ENCODE data around the gene TMEM38B.
"Not testable (repeated sequence)": the region's sequence is repeated elsewhere in the genome, so short reads cannot be mapped to it uniquely, and the experiment has no call there.

TMEM38B gene

GRCh38 chr9:105714020-105714331 lies 19.6 kb downstream of the TMEM38B start:
- peaks cover 2% of the 10 kb centered on the region; the same call in 1 of the 2 replicates for H3K36me3 ChIP-seq (replicated peaks)
- H3K4me1 ChIP-seq: no peaks in the 10 kb centered on the region
- in situ Hi-C loops (cut with MboI; ENCODE audit: low sequenced_read_pairs): no loop called here
- H3K9me3 ChIP-seq: no peaks in the 10 kb centered on the region
- H3K4me3 ChIP-seq: no peak overlapping the region
- DNase-seq (ENCODE audit: low spot score in 2 of 2): no peak
- no peaks in the 10 kb centered on the region for H3K27me3 ChIP-seq (ENCODE audit: low read depth)

- H3K4me3 ChIP-seq: no peak overlapping the region
- no peaks in the 10 kb centered on the region for H3K4me1 ChIP-seq
- H3K36me3 ChIP-seq (replicated peaks): 0 out of 2 replicates have a peak, but pooled peaks cover 2% of the 10 kb centered on the region
- DNase-seq (ENCODE audit: low spot score in 2 of 2): no peak
- in situ Hi-C loops (cut with MboI; ENCODE audit: low sequenced_read_pairs): no loop called here
- no peaks in the 10 kb centered on the region for H3K9me3 ChIP-seq
- no peaks in the 10 kb centered on the region for H3K27me3 ChIP-seq (ENCODE audit: low read depth)
Measured at GRCh38 chr9:105716146-105716545, 21.8 kb downstream of the TMEM38B start.

- no peaks in the 10 kb centered on the region for H3K9me3 ChIP-seq
- no peak overlapping the region for H3K4me3 ChIP-seq
- H3K36me3 ChIP-seq (replicated peaks): 0 out of 2 replicates have a peak, but pooled peaks cover 3% of the 10 kb centered on the region
- no peak for DNase-seq (ENCODE audit: low spot score in 2 of 2)
- in situ Hi-C loops (cut with MboI; ENCODE audit: low sequenced_read_pairs): no loop called here
- H3K4me1 ChIP-seq: no peaks in the 10 kb centered on the region
- no peaks in the 10 kb centered on the region for H3K27me3 ChIP-seq (ENCODE audit: low read depth)
Measured at GRCh38 chr9:105722099-105722498, 27.8 kb downstream of the TMEM38B start.

- no peaks in the 10 kb centered on the region for H3K27me3 ChIP-seq (ENCODE audit: low read depth)
- no peaks in the 10 kb centered on the region for H3K4me1 ChIP-seq
- no peak for DNase-seq (ENCODE audit: low spot score in 2 of 2)
- H3K4me3 ChIP-seq: no peak overlapping the region
- peaks cover 6% of the 10 kb centered on the region; the same call in 1 of the 2 replicates for H3K36me3 ChIP-seq (replicated peaks)
- no peaks in the 10 kb centered on the region for H3K9me3 ChIP-seq
- in situ Hi-C loops (cut with MboI; ENCODE audit: low sequenced_read_pairs): no loop called here
Measured at GRCh38 chr9:105725370-105725769, 31.0 kb downstream of the TMEM38B start.

DNA sequence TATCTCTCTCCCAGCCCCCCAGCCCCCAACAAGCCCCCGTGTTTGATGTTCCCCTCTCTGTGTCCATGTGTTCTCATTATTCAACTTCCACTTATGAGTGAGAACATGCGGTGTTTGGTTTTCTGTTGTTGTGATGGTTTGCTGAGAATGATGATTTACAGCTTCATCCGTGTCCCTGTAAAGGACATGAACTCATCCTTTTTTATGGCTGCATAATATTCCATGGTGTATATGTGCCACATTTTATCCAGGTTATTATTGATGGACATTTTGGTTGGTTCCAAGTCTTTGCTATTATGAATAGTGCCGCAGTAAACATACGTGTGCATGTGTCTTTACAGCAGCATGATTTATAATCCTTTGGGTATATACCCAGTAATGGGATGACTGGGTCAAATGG lies 33.9 kb downstream of the TMEM38B start:
- H3K9me3 ChIP-seq; in situ Hi-C loops (cut with MboI; ENCODE audit: low sequenced_read_pairs); DNase-seq (ENCODE audit: low spot score in 2 of 2); H3K4me1 ChIP-seq; H3K36me3 ChIP-seq (replicated peaks); H3K4me3 ChIP-seq; H3K27me3 ChIP-seq (ENCODE audit: low read depth): not testable (repeated sequence)

- H3K36me3 ChIP-seq (replicated peaks); H3K9me3 ChIP-seq; H3K4me1 ChIP-seq; H3K27me3 ChIP-seq (ENCODE audit: low read depth); DNase-seq (ENCODE audit: low spot score in 2 of 2); in situ Hi-C loops (cut with MboI; ENCODE audit: low sequenced_read_pairs); H3K4me3 ChIP-seq: not testable (repeated sequence)
Measured at GRCh38 chr9:105731420-105731819, 37.1 kb downstream of the TMEM38B start.

DNA sequence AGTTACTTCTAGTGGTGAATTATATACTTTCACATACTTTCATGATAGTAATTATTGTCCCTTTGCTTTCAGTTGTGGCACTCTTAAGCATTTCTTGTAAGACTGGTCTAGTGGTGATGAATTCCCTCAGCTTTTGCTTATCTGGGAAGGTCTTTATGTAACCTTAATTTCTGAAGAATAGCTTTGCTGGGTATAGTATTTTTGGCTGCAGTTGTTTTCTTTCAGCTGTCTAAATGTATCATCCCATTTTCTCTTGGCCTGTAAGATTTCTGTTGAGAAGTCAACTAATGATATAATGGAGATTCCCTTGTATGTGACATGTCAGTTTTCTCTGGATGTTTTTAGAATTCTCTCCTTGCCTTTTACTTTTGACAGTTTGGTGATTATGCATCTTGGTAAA lies 41.0 kb downstream of the TMEM38B start:
- peaks cover 4% of the 10 kb centered on the region; the same call in 1 of the 2 replicates for H3K9me3 ChIP-seq
- H3K36me3 ChIP-seq (replicated peaks): no peaks in the 10 kb centered on the region; the same call in 1 of the 2 replicates
- H3K4me1 ChIP-seq: no peaks in the 10 kb centered on the region
- in situ Hi-C loops (cut with MboI; ENCODE audit: low sequenced_read_pairs): no loop called here
- H3K4me3 ChIP-seq: no peak overlapping the region
- H3K27me3 ChIP-seq (ENCODE audit: low read depth): no peaks in the 10 kb centered on the region
- no peak for DNase-seq (ENCODE audit: low spot score in 2 of 2)

GRCh38 chr9:105737205-105737604 lies 42.9 kb downstream of the TMEM38B start:
- in situ Hi-C loops (cut with MboI; ENCODE audit: low sequenced_read_pairs): no loop called here
- H3K9me3 ChIP-seq: peaks cover 2% of the 10 kb centered on the region; the same call in 1 of the 2 replicates
- DNase-seq (ENCODE audit: low spot score in 2 of 2): no peak

GRCh38 chr9:105742088-105742487 lies 47.7 kb downstream of the TMEM38B start:
- in situ Hi-C loops (cut with MboI; ENCODE audit: low sequenced_read_pairs): no loop called here
- no peak for DNase-seq (ENCODE audit: low spot score in 2 of 2)
- Histone ChIP-seq H3K4me1 (no peaks in the 10 kb centered on the region), H3K4me3 (no peak overlapping the region), H3K9me3 (no peaks in the 10 kb centered on the region), H3K36me3 (replicated peaks) (no peaks in the 10 kb centered on the region), H3K27me3 (ENCODE audit: low read depth) (no peaks in the 10 kb centered on the region)

More at GRCh38 chr9:105737205-105737604, 42.9 kb downstream of the TMEM38B start:
- Histone ChIP-seq H3K4me3 (no peak overlapping the region), H3K27me3 (ENCODE audit: low read depth) (no peaks in the 10 kb centered on the region), H3K36me3 (replicated peaks) (no peaks in the 10 kb centered on the region; the same call in 1 of the 2 replicates), H3K4me1 (no peaks in the 10 kb centered on the region)

GRCh38 chr9:105747325-105747724 lies 53.0 kb downstream of the TMEM38B start:
- H3K27me3 ChIP-seq (ENCODE audit: low read depth); DNase-seq (ENCODE audit: low spot score in 2 of 2); H3K9me3 ChIP-seq; H3K4me3 ChIP-seq; in situ Hi-C loops (cut with MboI; ENCODE audit: low sequenced_read_pairs); H3K36me3 ChIP-seq (replicated peaks); H3K4me1 ChIP-seq: not testable (repeated sequence)

- DNase-seq (ENCODE audit: low spot score in 2 of 2): no peak
- Histone ChIP-seq H3K4me1 (no peaks in the 10 kb centered on the region), H3K27me3 (ENCODE audit: low read depth) (no peaks in the 10 kb centered on the region), H3K4me3 (no peak overlapping the region), H3K36me3 (replicated peaks) (no peaks in the 10 kb centered on the region; the same call in 1 of the 2 replicates), H3K9me3 (no peaks in the 10 kb centered on the region)
- in situ Hi-C loops (cut with MboI; ENCODE audit: low sequenced_read_pairs): no loop called here
Measured at GRCh38 chr9:105751761-105752160, 57.4 kb downstream of the TMEM38B start.

GRCh38 chr9:105757496-105758251 lies 63.3 kb downstream of the TMEM38B start:
- Histone ChIP-seq H3K4me3 (no peak overlapping the region), H3K27me3 (ENCODE audit: low read depth) (no peaks in the 10 kb centered on the region), H3K4me1 (no peaks in the 10 kb centered on the region), H3K9me3 (no peaks in the 10 kb centered on the region), H3K36me3 (replicated peaks) (no peaks in the 10 kb centered on the region)
- in situ Hi-C loops (cut with MboI; ENCODE audit: low sequenced_read_pairs): no loop called here
- DNase-seq (ENCODE audit: low spot score in 2 of 2): no peak

DNA sequence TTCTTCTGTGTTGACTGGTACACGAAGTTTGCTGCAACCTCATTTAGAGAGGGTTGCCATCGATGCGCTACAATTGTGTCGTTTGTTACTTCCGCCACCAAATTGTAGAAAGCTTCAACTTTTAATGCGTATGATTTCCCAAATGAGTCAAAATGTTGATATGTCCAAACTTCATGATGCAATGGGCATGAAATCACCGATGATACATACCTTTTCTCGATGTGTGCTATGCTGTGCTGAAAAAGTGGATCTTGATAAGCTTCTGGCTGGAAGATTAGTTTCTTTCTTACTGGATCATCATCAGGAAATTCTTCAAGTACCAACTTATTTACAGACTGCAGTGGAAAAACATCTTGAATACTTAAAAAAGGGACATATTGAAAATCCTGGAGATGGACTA lies 65.7 kb downstream of the TMEM38B start:
- DNase-seq (ENCODE audit: low spot score in 2 of 2): no peak
- no peak overlapping the region for H3K4me3 ChIP-seq
- no peaks in the 10 kb centered on the region for H3K27me3 ChIP-seq (ENCODE audit: low read depth)
- in situ Hi-C loops (cut with MboI; ENCODE audit: low sequenced_read_pairs): no loop called here
- no peaks in the 10 kb centered on the region for H3K4me1 ChIP-seq
- H3K9me3 ChIP-seq: no peaks in the 10 kb centered on the region
- no peaks in the 10 kb centered on the region for H3K36me3 ChIP-seq (replicated peaks)

- in situ Hi-C loops (cut with MboI; ENCODE audit: low sequenced_read_pairs): not testable (repeated sequence)
Measured at GRCh38 chr9:105782561-105783494, 88.5 kb downstream of the TMEM38B start.

More at GRCh38 chr9:105782561-105783494, 88.5 kb downstream of the TMEM38B start:
- not testable (repeated sequence) for H3K36me3 ChIP-seq (replicated peaks); H3K27me3 ChIP-seq (ENCODE audit: low read depth); H3K9me3 ChIP-seq; DNase-seq (ENCODE audit: low spot score in 2 of 2); H3K4me1 ChIP-seq; H3K4me3 ChIP-seq
